Fibroblast of upper back skin (primary cell): ENCODE results near the gene NXN.
"Not testable (repeated sequence)": the region's sequence is repeated elsewhere in the genome, so short reads cannot be mapped to it uniquely, and the experiment has no call there.

Source experiments
- DNase-seq: peaks from one replicate; pipeline ENCODE4 v3.0.0-alpha.2; 2013

NXN gene

DNA sequence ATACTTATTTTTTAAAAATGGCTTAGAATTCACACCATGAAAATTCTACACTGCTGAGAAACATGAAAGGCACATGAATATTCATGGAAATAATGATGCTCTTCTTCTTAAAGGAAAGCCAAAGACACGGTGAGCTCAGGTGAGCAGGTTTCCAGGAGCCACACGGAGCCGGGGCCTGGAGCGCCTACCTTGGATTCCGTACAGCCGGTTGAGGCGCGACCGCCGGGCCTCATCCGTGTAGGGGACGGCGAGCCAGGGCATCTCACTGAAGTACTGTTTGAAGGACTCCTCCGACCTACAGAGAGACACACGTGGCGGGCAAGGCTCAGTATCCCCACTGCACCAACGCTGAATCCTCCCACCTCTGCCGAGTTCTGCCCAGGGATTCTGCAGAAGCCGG is 160.3 kb downstream of the NXN start:
- no peak for DNase-seq

DNA sequence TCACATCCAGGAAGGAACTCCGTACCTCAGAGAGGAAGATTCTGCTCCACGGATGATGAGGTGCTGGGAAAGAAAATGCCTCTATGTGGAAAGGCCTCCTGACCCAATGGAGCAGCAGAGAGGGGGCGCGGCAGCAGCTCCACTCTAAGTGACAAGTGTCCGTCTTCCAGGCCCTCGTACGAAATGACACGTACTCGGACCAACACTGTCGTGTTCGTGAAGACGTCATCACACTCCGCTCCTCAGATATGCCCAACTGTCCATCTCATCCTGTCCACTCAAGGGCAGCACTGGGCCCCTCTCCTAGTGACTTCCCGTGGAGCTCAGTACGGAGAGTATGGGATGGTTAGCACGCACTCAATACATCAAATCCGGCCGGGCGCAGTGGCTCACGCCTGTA is 165.2 kb downstream of the NXN start:
- DNase-seq, result no peak

GRCh38 chr17:812638-813204 is 166.9 kb downstream of the NXN start:
- no peak for DNase-seq

GRCh38 chr17:811051-811784 is 168.4 kb downstream of the NXN start:
- DNase-seq, result no peak

GRCh38 chr17:807523-808294 is 171.9 kb downstream of the NXN start:
- no peak for DNase-seq

- no peak for DNase-seq
These were observed 172.6 kb downstream of the NXN start for GRCh38 chr17:806781-807522.

GRCh38 chr17:806346-806745 is 173.2 kb downstream of the NXN start:
- no peak for DNase-seq

GRCh38 chr17:805886-806285 is 173.7 kb downstream of the NXN start:
- DNase-seq, result not testable (repeated sequence)

- no peak for DNase-seq
These were observed 174.8 kb downstream of the NXN start for GRCh38 chr17:804541-805435.

- no peak for DNase-seq
These were observed 176.4 kb downstream of the NXN start for GRCh38 chr17:802901-803881.

GRCh38 chr17:802481-802880 is 177.1 kb downstream of the NXN start:
- DNase-seq, result no peak

DNA sequence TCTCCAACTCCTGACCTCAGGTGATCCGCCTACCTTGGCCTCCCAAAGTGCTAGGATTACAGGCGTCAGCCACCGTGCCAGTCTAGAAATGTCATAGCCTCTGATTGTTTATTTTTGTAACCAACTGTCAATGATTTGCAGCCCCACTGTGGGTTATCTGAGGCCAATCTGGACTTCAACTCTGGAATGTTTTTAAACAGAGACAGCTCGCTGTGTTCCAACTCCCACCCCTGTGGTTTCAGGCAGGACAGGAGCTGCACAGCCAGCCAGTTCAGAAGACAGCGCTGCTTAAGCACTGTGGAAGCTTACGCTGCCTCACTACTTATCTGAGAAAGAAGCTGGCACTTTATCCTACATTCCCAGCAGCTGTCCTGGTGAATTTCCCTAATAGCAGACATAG is 177.9 kb downstream of the NXN start:
- DNase-seq, result no peak

DNA sequence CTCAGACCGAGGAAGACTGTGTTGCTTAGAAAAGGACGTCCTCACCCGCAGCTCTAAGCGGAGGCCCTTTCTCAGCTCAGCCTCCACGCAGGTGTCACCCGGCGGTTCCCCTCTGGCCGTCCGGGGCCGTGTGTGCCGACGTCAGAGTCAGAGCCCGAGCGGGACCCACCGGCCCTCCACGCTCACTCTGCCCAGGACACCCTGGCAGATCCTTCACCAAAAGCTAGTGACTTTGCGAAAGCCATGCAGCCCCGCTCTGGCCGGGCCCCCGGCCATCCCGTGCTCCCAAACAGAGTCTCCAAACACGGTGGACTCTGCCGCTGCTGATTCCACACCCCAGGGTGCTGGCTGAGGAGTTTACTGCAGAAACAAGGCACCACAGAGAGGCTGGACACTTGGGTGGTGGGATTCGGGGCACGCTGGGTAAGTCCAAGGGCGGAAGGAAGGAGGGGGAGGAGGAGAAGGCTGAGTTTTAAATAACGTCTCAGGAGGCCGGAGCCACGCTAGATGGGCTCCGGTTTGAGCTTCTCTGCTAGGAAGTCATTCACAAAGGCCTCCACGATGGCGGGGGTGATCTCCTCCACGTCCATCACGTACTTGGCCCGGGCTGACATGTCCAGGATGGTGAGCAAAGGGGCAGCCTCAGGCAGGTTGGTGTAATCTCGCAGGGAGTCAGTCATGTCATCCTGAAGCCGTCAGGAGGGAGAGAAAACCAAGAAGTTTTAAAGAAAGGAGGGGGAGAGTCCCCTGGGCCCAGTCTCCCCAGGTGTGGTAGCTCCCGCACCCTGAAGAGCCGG is 178.9 kb downstream of the NXN start:
- no peak for DNase-seq

DNA sequence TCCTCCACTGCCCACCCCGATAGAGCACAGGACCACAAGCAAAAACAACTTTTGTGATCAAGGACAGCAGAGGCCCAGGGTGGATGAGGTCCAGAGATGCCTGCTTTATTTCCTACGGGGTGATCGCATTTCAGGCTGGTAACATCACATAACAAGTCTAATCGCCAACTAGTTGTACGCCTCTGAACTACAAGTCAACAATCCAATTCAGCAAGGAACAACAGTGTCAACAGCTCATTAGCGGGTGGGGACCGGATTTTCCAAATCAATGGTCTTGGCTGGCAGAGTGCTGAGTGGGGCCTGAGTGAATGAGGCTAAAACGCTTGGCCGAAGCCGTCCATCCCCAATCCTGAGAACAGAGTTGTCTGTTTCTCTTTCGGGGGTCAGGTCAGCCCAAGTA is 180.3 kb downstream of the NXN start:
- no peak for DNase-seq

DNA sequence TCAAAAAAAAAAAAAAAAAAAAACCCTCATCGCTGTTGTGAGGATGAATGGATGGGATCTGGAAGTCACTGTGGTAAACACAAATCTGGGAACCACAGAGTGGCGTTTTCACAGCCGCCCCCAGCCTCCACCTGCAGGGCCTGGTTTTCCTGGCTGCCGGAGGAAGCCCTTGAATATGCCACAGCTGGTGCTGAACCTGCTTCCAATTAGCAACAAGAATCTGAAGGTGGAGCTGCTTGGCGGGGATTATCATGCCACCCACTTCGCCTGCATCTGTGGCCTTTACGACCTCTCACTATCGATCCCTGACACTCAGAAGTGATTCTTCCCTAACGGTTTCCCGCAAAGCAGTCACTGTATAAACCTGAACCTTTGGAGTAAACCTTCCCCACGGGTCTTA is 181.3 kb downstream of the NXN start:
- peak; percentile 24 for DNase-seq

GRCh38 chr17:797236-797840 is 182.2 kb downstream of the NXN start:
- DNase-seq, result no peak

- no peak for DNase-seq
These were observed 183.0 kb downstream of the NXN start for GRCh38 chr17:796609-797008.

- DNase-seq, result no peak
These were observed 183.9 kb downstream of the NXN start for GRCh38 chr17:795721-796120.

DNA sequence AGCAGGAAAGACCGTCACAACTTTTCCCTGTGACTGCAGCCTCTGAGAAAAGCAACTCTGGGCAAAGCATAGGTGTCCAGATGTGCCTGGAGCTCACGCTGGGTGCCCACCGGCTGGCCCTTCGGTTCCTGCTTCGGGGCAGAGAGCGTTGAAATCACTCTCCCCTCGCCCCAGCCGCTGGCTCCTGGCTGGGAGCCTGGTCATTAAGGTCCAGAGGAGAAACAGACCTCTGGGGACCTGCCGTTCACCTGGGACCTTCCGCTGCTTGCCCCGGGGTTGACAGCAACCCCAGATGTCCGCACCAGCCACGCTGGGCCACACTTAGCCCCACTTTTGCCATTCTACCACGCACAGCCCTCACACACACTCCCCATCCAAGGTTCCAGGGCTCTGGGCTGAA is 184.3 kb downstream of the NXN start:
- DNase-seq, result no peak

- peak; percentile 75 for DNase-seq
These were observed 184.7 kb downstream of the NXN start for GRCh38 chr17:794876-795275.
